HG02840 (cell line): ENCODE data around the gene TEX44.

Source experiments
- ATAC-seq: cut with Tn5 transposase; IDR thresholded peaks from one replicate; pipeline ENCODE4 v1.9.1; 2021; ENCODE audit warnings: mild to moderate bottlenecking, moderate library complexity, moderate number of reproducible peaks; ENCODE audit not compliant: unreplicated experiment, low FRiP score

Gene TEX44

GRCh38 chr2:231604101-231604684 is 11.5 kb downstream of the TEX44 start:
- ATAC-seq: peak; percentile 8

DNA sequence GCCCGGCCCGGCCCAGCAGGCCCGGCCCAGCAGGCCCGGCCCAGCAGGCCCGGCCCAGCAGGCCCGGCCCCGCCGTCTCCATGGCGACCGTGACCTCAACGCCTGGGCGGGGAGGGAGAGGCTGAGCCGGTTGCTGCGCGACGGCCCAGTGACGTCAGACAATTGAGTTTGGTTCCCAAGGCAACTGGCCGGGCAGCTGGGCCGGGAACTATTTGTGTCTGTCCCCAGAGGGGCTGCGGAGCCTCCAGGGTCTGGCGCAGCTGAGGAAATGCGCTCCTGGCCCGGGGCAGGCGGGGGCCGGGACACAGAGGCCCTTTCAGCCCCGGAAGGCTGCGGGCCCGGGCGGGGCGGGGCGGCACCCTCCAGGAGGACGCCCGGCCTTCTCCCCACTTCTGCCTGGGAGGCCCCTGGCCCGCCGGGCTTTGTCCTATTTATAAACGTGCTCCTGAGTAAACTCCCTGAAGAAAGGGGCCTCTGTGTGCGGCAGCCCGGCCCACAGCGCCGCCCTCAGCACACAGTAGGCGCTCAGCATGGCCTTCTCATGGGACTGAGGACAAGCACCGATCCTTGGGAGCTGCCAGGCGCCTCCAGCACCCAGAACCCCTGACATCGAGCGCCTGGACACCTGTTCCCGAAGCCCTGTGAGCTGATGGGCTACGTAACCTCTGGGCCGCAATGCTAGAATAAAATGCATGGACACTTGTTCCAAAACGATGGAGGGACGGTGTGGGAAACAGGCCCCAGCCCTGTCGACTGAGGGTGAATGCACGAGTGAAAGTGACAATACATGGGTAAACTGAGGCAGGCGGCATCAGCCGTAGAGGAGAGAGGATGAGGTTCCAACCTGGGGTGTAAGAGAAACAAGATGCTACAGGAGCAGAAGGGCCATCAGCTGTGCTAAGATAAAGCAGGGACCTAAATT is 12.3 kb downstream of the TEX44 start:
- peak; percentile 86 for ATAC-seq

GRCh38 chr2:231605607-231606091 is 13.0 kb downstream of the TEX44 start:
- no peak for ATAC-seq

DNA sequence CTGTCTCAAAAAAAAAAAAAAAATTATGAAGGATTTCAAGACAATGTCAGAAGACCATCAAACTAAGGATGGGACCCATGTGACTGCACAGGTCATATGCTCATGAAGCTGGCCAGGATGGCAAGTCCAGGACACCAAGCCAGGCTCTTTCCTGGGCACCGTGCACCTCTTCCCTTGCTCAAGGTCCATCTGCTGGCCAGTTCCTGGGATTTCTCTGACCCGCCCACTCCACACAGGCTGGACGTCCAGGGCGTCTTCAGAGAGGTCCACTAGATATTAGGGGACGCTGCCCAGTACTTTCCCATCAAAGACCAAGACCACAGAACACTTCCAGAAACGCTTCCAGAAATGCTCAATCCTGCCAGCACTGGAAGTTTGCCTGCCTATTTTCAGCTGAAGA is 14.3 kb downstream of the TEX44 start:
- no peak for ATAC-seq

DNA sequence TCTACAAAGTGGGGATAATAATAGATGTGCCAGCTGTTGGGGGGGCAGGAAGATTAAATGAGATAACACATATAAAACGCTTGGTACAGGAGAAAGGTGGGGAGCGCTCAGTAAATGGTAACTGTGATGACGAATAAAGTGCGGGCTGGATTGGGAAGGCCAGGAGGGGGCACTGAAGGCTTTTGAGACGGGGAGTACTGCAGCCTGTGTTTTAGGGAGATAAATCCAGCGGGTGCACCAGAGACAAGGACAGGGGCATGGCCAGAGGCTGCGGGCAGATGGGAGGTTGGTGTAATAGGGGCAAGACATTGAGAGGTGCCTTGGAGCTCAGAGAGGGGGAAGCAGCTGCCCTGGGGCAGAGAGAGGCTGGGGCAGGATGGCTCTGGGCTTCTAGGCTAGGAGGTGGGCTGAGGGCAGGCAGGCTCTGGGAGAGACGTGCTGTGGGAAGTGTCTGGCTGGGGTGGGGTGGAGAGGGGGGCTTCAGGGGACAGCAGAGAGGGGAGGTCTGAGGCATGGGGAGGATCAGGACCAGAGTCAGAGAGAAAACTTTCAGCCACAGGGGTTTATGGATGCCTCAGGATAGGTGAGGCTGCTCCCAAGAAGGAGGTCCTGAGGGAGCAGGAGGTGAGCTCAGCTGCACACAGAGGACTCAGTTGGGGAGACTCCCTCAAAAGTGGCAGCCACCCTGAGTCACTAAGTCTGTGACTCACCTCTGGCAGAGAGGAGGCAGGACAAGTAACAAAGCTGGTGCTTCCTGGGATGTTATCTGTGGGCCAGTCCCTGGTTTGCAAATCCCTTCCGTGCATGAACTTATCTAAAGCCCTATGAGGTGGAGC is 18.8 kb downstream of the TEX44 start:
- no peak for ATAC-seq

GRCh38 chr2:231612109-231612455 is 19.4 kb downstream of the TEX44 start:
- ATAC-seq: no peak

- no peak for ATAC-seq
Observed at GRCh38 chr2:231612456-231613330, 20.0 kb downstream of the TEX44 start.

- ATAC-seq: no peak
Observed at GRCh38 chr2:231613331-231613662, 20.6 kb downstream of the TEX44 start.

GRCh38 chr2:231613663-231614558 is 21.2 kb downstream of the TEX44 start:
- peak; percentile 65 for ATAC-seq

- no peak for ATAC-seq
Observed at GRCh38 chr2:231614559-231615057, 21.9 kb downstream of the TEX44 start.

DNA sequence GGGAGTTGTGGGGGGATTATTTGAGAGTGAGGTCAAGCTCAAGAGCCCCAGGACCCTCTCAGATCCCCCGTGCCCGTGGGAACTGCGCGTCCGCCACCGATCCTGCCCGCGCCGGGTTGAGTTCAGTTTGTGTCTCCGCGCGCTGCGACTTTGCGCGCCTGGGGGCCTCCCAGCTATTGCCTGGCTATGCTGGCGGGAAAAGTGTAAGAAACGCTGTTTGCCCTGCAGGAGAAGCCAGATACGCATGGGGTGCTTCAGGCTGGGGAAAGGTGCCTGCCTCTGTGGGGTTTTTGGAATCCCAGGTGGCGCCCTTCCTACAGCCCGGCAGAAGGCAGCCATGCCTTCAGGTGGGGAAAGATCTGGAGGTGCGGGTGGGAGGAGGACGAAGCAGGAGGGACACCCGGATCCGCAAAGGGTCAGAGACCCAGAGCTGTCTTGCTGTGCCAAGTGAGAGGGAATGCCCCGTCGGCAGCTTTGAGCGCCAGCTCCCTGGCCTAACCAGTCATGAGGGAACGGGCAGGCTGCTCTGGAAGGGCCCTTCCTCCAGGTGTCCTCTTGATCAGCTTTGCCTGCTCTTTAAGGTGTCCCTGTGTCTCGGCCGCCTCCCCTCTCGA is 22.5 kb downstream of the TEX44 start:
- no peak for ATAC-seq

DNA sequence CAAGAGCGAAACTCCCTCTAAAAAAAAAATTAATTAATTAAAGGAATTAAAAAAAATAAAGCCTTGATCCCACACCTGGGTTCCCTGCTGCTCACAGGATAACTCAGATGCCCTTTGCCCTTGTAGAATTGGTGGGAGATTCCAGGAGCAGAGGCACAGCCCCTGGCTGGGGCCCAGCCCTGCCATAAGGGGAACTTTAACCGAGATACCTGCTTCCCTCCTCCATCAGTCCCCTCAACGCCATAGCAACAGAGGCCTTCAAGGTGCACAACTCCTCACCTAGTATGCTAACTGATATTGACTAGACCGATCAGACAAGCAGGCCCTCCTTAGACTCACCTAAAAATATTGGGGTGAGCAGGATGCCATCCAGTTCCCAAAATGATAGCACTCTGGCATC is 23.6 kb downstream of the TEX44 start:
- ATAC-seq: no peak

- ATAC-seq: no peak
Observed at GRCh38 chr2:231617059-231617926, 24.6 kb downstream of the TEX44 start.

GRCh38 chr2:231621051-231621879 is 28.6 kb downstream of the TEX44 start:
- ATAC-seq: no peak

DNA sequence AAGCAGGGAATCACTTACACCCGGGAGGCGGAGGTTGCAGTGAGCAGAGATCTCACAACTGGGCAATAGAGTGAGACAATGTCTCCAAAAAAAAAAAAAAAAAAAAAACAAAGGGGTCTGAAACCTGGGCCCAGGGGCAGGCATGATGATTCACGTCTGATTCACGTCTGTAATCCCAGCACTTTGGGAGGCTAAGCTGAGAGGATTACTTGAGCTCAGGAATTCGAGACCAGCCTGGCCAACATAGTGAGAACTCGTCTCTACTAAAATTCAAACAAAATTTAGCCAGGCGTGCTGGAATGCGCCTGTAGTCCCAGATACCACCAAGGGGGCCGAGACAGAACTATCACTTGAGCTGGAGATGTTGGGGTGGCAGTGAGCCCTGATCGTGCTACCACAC is 30.3 kb downstream of the TEX44 start:
- no peak for ATAC-seq

GRCh38 chr2:231626449-231626848 is 33.8 kb downstream of the TEX44 start:
- ATAC-seq: no peak
